Measurements from ENCODE around the gene MAP2K6.

Gene MAP2K6

GRCh38 chr17:69565447-69565846 lies 150.9 kb downstream of the MAP2K6 start:
- no peaks in the 10 kb centered on the region for H4K20me1 ChIP-seq (ENCODE audit: insufficient read depth)
- TF ChIP-seq CTCF (conservative IDR thresholded peaks at IDR 0.05; ENCODE audit: low read depth, low read length), result no peak
- H3K27me3 ChIP-seq (ENCODE audit: insufficient read depth, low read depth), result no peaks in the 10 kb centered on the region
- no peak overlapping the region for H3K9ac ChIP-seq
- H3K27ac ChIP-seq, result no peak overlapping the region
- H3K4me1 ChIP-seq (ENCODE audit: low read depth, poor library complexity, severe bottlenecking), result no peaks in the 10 kb centered on the region
- H3K79me2 ChIP-seq (ENCODE audit: insufficient read depth, low read depth), result no peaks in the 10 kb centered on the region
- no peak overlapping the region for H3K4me2 ChIP-seq
- H3K4me3 ChIP-seq (IDR thresholded peaks at IDR 0.05; ENCODE audit: insufficient read depth, low read depth, low read length), result no peak overlapping the region
- H3K36me3 ChIP-seq (ENCODE audit: insufficient read depth), result no peaks in the 10 kb centered on the region
- no peak overlapping the region for H2AFZ ChIP-seq (ENCODE audit: low read depth)

- H4K20me1 ChIP-seq (ENCODE audit: insufficient read depth), result no peaks in the 10 kb centered on the region
- H3K27ac ChIP-seq, result no peak overlapping the region
- H3K4me3 ChIP-seq (IDR thresholded peaks at IDR 0.05; ENCODE audit: insufficient read depth, low read depth, low read length), result no peak overlapping the region
- H3K4me1 ChIP-seq (ENCODE audit: low read depth, poor library complexity, severe bottlenecking), result no peaks in the 10 kb centered on the region
- no peak overlapping the region for H3K9ac ChIP-seq
- H3K4me2 ChIP-seq, result no peak overlapping the region
- no peak for TF ChIP-seq CTCF (conservative IDR thresholded peaks at IDR 0.05; ENCODE audit: low read depth, low read length)
- no peaks in the 10 kb centered on the region for H3K36me3 ChIP-seq (ENCODE audit: insufficient read depth)
- no peak overlapping the region for H2AFZ ChIP-seq (ENCODE audit: low read depth)
- no peaks in the 10 kb centered on the region for H3K27me3 ChIP-seq (ENCODE audit: insufficient read depth, low read depth)
- H3K79me2 ChIP-seq (ENCODE audit: insufficient read depth, low read depth), result no peaks in the 10 kb centered on the region
These were observed 152.6 kb downstream of the MAP2K6 start for GRCh38 chr17:69567130-69567529.

- H3K27ac ChIP-seq, result no peak overlapping the region
- no peak overlapping the region for H3K4me3 ChIP-seq (IDR thresholded peaks at IDR 0.05; ENCODE audit: insufficient read depth, low read depth, low read length)
- H3K4me1 ChIP-seq (ENCODE audit: low read depth, poor library complexity, severe bottlenecking), result no peaks in the 10 kb centered on the region
- no peak for TF ChIP-seq CTCF (conservative IDR thresholded peaks at IDR 0.05; ENCODE audit: low read depth, low read length)
- no peaks in the 10 kb centered on the region for H3K79me2 ChIP-seq (ENCODE audit: insufficient read depth, low read depth)
- no peak overlapping the region for H3K9ac ChIP-seq
- H3K27me3 ChIP-seq (ENCODE audit: insufficient read depth, low read depth), result no peaks in the 10 kb centered on the region
- no peaks in the 10 kb centered on the region for H4K20me1 ChIP-seq (ENCODE audit: insufficient read depth)
- no peak overlapping the region for H3K4me2 ChIP-seq
- H2AFZ ChIP-seq (ENCODE audit: low read depth), result no peak overlapping the region
- H3K36me3 ChIP-seq (ENCODE audit: insufficient read depth), result no peaks in the 10 kb centered on the region
These were observed 158.2 kb downstream of the MAP2K6 start for GRCh38 chr17:69572747-69573146.

GRCh38 chr17:69573396-69573795 lies 158.9 kb downstream of the MAP2K6 start:
- no peak for TF ChIP-seq CTCF (conservative IDR thresholded peaks at IDR 0.05; ENCODE audit: low read depth, low read length)
- H3K27me3 ChIP-seq (ENCODE audit: insufficient read depth, low read depth), result no peaks in the 10 kb centered on the region
- H4K20me1 ChIP-seq (ENCODE audit: insufficient read depth), result no peaks in the 10 kb centered on the region
- no peak overlapping the region for H3K4me2 ChIP-seq
- no peaks in the 10 kb centered on the region for H3K36me3 ChIP-seq (ENCODE audit: insufficient read depth)
- no peaks in the 10 kb centered on the region for H3K79me2 ChIP-seq (ENCODE audit: insufficient read depth, low read depth)
- no peak overlapping the region for H3K4me3 ChIP-seq (IDR thresholded peaks at IDR 0.05; ENCODE audit: insufficient read depth, low read depth, low read length)
- no peak overlapping the region for H3K9ac ChIP-seq
- no peaks in the 10 kb centered on the region for H3K4me1 ChIP-seq (ENCODE audit: low read depth, poor library complexity, severe bottlenecking)
- no peak overlapping the region for H2AFZ ChIP-seq (ENCODE audit: low read depth)
- no peak overlapping the region for H3K27ac ChIP-seq
